ENCODE data around the gene TDG.

GRCh38 chr12:104022786-104023185, 57.1 kb downstream of the TDG start:
- TF ChIP-seq CTCF (IDR thresholded peaks at IDR 0.05; ENCODE audit: low read length) (no peak), EZH2phosphoT487 (IDR thresholded peaks at IDR 0.05; ENCODE audit: low read length) (no peak)
